ENCODE results near the gene VAT1L. TPM values are rescaled to one million over a fixed set of nuclear protein-coding genes. Genes with fewer than 3 reads are reported as not detected.

VAT1L gene
- total RNA-seq, 1 donor from 2014 or later: 17.9 TPM

GRCh38 chr16:77913738-77914253, 125.4 kb downstream of the VAT1L start:
- TF ChIP-seq CTCF (IDR thresholded peaks at IDR 0.05; ENCODE audit: partially characterized antibody, unreplicated experiment): no peak
- Mint-ChIP-seq H3K4me1 (ENCODE audit: low read depth, unreplicated experiment) (peaks cover 6% of the 10 kb centered on the region), H3K4me3 (ENCODE audit: unreplicated experiment) (no peak overlapping the region), H3K9me3 (ENCODE audit: unreplicated experiment) (no peaks in the 10 kb centered on the region), H3K27me3 (ENCODE audit: unreplicated experiment) (no peaks in the 10 kb centered on the region), H3K27ac (ENCODE audit: unreplicated experiment) (no peak overlapping the region), H3K36me3 (ENCODE audit: unreplicated experiment) (no peaks in the 10 kb centered on the region)
- DNase-seq: no peak

- DNase-seq: no peak
- H3K27me3 Mint-ChIP-seq (ENCODE audit: unreplicated experiment): no peaks in the 10 kb centered on the region
- no peak overlapping the region for H3K4me3 Mint-ChIP-seq (ENCODE audit: unreplicated experiment)
- no peaks in the 10 kb centered on the region for H3K36me3 Mint-ChIP-seq (ENCODE audit: unreplicated experiment)
- no peaks in the 10 kb centered on the region for H3K9me3 Mint-ChIP-seq (ENCODE audit: unreplicated experiment)
- H3K4me1 Mint-ChIP-seq (ENCODE audit: low read depth, unreplicated experiment): peaks cover 6% of the 10 kb centered on the region
- TF ChIP-seq CTCF (IDR thresholded peaks at IDR 0.05; ENCODE audit: partially characterized antibody, unreplicated experiment): no peak
- no peak overlapping the region for H3K27ac Mint-ChIP-seq (ENCODE audit: unreplicated experiment)
Measured at GRCh38 chr16:77916111-77916510, 127.7 kb downstream of the VAT1L start.

- DNase-seq: no peak
- Mint-ChIP-seq H3K27me3 (ENCODE audit: unreplicated experiment) (no peaks in the 10 kb centered on the region), H3K4me3 (ENCODE audit: unreplicated experiment) (no peak overlapping the region), H3K27ac (ENCODE audit: unreplicated experiment) (no peak overlapping the region), H3K36me3 (ENCODE audit: unreplicated experiment) (no peaks in the 10 kb centered on the region), H3K4me1 (ENCODE audit: low read depth, unreplicated experiment) (peaks cover 8% of the 10 kb centered on the region), H3K9me3 (ENCODE audit: unreplicated experiment) (no peaks in the 10 kb centered on the region)
- no peak for TF ChIP-seq CTCF (IDR thresholded peaks at IDR 0.05; ENCODE audit: partially characterized antibody, unreplicated experiment)
Measured at GRCh38 chr16:77917971-77918370, 129.6 kb downstream of the VAT1L start.

- no peaks in the 10 kb centered on the region for H3K27me3 Mint-ChIP-seq (ENCODE audit: unreplicated experiment)
- no peak overlapping the region for H3K4me3 Mint-ChIP-seq (ENCODE audit: unreplicated experiment)
- H3K27ac Mint-ChIP-seq (ENCODE audit: unreplicated experiment): no peak overlapping the region
- DNase-seq: no peak
- no peaks in the 10 kb centered on the region for H3K36me3 Mint-ChIP-seq (ENCODE audit: unreplicated experiment)
- H3K9me3 Mint-ChIP-seq (ENCODE audit: unreplicated experiment): no peaks in the 10 kb centered on the region
- H3K4me1 Mint-ChIP-seq (ENCODE audit: low read depth, unreplicated experiment): peaks cover 3% of the 10 kb centered on the region
- no peak for TF ChIP-seq CTCF (IDR thresholded peaks at IDR 0.05; ENCODE audit: partially characterized antibody, unreplicated experiment)
Measured at GRCh38 chr16:77918809-77919707, 130.7 kb downstream of the VAT1L start.

All from glutamatergic neuron (in vitro differentiated cells).